Peyer's patch (tissue), 4 donors: Measurements from ENCODE around the gene ISCA2. TPM values are rescaled to one million over a fixed set of nuclear protein-coding genes. Genes with fewer than 3 reads are reported as not detected.
A peak's percentile ranks its signal among the peaks of the same experiment; 100 is the strongest.

Experiments used
- DNase-seq, 3 donors: peaks; one replicate each; pipeline ENCODE4 v3.0.0-alpha.2; 2017 to 2019
- H3K27ac ChIP-seq, 4 donors: fragments of 200-600 bp; sonication (generic); one replicate each; pipeline ENCODE4 v1.5.1; 2016 to 2019
- H3K27me3 ChIP-seq, 2 donors: fragments of 200-600 bp; sonication (generic); one replicate each; pipeline ENCODE4 v1.5.1; 2019
- H3K36me3 ChIP-seq, 3 donors: fragments of 200-600 bp; sonication (generic); one replicate each; pipeline ENCODE4 v1.5.1; 2016 to 2019
- H3K4me1 ChIP-seq, 4 donors: fragments of 200-600 bp; sonication (generic); one replicate each; pipeline ENCODE4 v1.5.1; 2016 to 2019
- H3K4me3 ChIP-seq, 4 donors: fragments of 200-600 bp; sonication (generic); 1 replicate in 3 of 4; 2 replicates in 1 of 4; pipeline ENCODE4 v1.5.1; 2016 to 2019; ENCODE audit warnings: mild to moderate bottlenecking in 1 of 4
- H3K9me3 ChIP-seq, 4 donors: fragments of 200-600 bp; sonication (generic); one replicate each; pipeline ENCODE4 v1.5.1; 2016 to 2019; ENCODE audit warnings: mild to moderate bottlenecking in 1 of 4
- POLR2A ChIP-seq, 2 donors: fragments of 450-650 bp; IDR thresholded peaks; one replicate each; pipeline ENCODE4 v1.5.1; 2017; ENCODE audit warnings: antibody characterized with exemption in 2 of 2, mild to moderate bottlenecking in 2 of 2, moderate library complexity in 2 of 2
- total RNA-seq, 4 donors: library from RNA; depleted of rRNA; stranded (reverse); fragments of >200 nt; gene quantifications; one replicate each; pipeline ENCODE4 v1.1.0, GENCODE V29; 2016
- TF ChIP-seq, protein P1 (sequence below), 6 experiments: fragments of 450-650 bp in 4 of 6; fragments of 200-600 bp in 2 of 6; sonication (generic) in 1 of 6; IDR thresholded peaks; one replicate each; pipeline ENCODE4 v1.5.1; 2017 to 2019; ENCODE audit warnings: antibody characterized with exemption in 6 of 6, mild to moderate bottlenecking in 3 of 6, moderate library complexity in 1 of 6

The ISCA2 gene
- total RNA-seq, 4 donors from 2014 or later = 11.6 to 18.2 (median 15.8) TPM

DNA sequence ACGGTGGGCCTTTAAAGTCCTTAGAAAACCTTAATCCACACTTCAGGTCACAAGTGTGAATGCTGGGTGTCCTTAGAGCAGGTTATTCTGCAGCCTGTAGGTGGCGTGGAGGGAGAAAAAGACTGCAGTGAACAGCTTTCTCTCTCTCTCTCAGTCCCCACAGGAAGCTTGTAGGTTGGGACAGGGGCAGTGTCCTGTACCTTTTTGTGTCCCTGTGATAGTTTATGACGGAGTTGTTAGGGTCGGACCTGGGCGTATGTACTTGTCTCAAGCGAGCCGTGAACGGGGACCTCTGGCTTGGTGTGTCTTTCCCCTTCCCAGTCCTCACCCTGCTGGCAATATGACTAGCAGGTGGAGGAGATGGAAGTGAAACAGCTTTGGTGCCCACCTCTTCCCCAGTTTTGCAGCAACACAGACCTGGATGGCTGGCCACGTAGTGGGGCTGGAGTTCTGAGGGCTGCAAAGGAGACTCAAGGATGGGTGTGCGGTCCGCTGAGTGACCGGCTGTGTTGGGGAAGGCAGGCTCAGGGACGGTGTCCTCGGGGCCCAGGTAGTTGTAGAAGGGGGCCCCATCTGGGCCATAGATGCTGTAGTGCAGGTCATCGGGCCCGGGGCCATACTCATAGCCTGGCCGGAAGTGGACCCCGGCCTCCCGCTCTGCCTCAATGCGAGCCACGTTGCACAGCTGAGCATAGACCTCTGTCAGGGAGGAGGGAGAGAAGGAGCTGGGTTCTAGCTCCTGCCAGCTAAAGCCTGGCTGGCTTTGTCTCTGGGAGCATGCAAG is 8.9 kb downstream of the ISCA2 start:
- Histone ChIP-seq H3K27me3 (no peaks in the 10 kb centered on the region), H3K9me3 (no peaks in the 10 kb centered on the region), H3K36me3 (no peaks in the 10 kb centered on the region), H3K4me1 (no peaks in the 10 kb centered on the region), H3K27ac (no peak overlapping the region), H3K4me3 (no peak overlapping the region)
- peak in 1 of 3 donors; percentile 34 for DNase-seq
- TF ChIP-seq, protein P1, sequence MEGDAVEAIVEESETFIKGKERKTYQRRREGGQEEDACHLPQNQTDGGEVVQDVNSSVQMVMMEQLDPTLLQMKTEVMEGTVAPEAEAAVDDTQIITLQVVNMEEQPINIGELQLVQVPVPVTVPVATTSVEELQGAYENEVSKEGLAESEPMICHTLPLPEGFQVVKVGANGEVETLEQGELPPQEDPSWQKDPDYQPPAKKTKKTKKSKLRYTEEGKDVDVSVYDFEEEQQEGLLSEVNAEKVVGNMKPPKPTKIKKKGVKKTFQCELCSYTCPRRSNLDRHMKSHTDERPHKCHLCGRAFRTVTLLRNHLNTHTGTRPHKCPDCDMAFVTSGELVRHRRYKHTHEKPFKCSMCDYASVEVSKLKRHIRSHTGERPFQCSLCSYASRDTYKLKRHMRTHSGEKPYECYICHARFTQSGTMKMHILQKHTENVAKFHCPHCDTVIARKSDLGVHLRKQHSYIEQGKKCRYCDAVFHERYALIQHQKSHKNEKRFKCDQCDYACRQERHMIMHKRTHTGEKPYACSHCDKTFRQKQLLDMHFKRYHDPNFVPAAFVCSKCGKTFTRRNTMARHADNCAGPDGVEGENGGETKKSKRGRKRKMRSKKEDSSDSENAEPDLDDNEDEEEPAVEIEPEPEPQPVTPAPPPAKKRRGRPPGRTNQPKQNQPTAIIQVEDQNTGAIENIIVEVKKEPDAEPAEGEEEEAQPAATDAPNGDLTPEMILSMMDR (IDR thresholded peaks at IDR 0.05) = peak in 3 of 6 experiments; percentile 25 to 38 (median 30)
- TF ChIP-seq POLR2A (IDR thresholded peaks at IDR 0.05) = no peak

DNA sequence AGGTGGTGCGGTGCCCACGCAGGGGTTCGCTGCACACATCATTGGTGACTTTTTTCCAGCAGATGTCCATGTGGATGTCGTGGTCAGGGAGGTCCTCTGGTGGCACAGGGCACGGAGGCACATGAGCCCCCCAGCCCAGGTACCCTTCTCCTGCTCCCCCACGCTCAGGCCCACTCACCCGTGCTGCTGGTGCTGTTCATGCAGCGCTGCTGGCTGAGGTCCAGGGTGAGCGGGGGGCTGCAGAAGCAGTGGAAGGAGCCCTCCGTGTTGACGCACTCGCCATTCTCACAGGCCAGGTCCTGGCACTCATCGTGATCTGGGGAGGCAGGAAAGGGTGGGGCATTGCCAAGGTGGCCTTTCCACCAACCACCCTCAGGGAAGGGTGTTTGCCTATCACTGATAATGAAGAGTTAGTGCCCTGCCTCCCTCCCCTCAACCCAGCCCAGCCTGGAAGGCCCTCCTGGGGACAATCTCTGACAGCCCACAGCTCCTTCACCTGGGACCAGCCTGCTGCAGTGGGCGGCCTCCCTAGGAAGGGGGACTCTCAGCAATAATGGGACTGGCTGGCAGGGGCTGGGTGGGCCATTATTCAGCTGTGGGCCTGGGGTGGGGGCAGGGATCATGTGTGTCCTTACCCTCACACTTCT is 9.8 kb downstream of the ISCA2 start:
- Histone ChIP-seq H3K27ac (no peak overlapping the region), H3K4me1 (no peaks in the 10 kb centered on the region), H3K4me3 (no peak overlapping the region), H3K36me3 (no peaks in the 10 kb centered on the region), H3K27me3 (no peaks in the 10 kb centered on the region), H3K9me3 (no peaks in the 10 kb centered on the region)
- DNase-seq = peak in 1 of 3 donors; percentile 45
- TF ChIP-seq POLR2A (IDR thresholded peaks at IDR 0.05) = no peak
- TF ChIP-seq, protein P1 (IDR thresholded peaks at IDR 0.05) = no peak

DNA sequence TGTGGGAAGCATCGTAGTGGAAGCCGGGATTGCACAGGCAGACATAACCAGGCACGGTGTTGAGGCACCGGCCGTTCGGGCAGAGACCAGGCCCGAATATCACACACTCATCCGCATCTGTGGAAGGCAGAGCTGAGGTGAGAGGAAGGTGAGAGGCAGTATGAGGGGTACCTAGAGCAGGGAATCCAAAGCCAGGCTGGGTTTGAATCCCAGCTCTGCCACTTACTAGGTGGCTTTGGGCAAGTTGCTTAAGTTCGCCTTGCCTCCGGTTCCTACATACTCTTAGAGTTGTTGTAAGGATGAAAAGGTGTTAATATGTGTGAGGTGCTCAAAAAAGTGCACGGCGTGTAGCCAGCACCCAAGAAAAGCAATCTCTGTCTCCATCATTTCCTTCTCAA is 10.4 kb downstream of the ISCA2 start:
- no peaks in the 10 kb centered on the region for H3K4me1 ChIP-seq
- H3K27me3 ChIP-seq = no peaks in the 10 kb centered on the region
- TF ChIP-seq, protein P1 (IDR thresholded peaks at IDR 0.05) = no peak
- TF ChIP-seq POLR2A (IDR thresholded peaks at IDR 0.05) = no peak
- H3K4me3 ChIP-seq = no peak overlapping the region
- no peaks in the 10 kb centered on the region for H3K9me3 ChIP-seq
- no peak overlapping the region for H3K27ac ChIP-seq
- DNase-seq = no peak
- no peaks in the 10 kb centered on the region for H3K36me3 ChIP-seq

DNA sequence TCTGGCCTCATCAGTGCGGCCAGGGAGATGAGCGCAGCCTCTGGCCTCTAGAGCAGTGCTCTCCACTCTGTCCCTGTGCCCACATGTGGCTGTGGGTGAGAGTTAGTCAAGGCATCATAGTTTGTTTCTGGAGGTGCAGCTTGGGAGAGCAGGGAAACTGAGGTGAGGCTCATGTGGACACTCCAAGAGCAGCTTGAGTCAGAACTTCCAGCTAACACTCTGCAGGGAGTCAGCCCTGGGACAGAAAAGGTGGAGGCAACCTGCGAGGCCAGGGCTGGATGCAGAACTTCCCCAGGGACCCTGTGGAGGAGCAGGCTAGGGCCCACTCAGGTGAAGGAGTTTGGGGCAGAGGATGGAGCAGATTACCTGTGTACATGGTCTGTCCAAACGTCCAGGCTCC is 10.8 kb downstream of the ISCA2 start:
- no peaks in the 10 kb centered on the region for H3K27me3 ChIP-seq
- DNase-seq = peak in 1 of 3 donors; percentile 16

DNA sequence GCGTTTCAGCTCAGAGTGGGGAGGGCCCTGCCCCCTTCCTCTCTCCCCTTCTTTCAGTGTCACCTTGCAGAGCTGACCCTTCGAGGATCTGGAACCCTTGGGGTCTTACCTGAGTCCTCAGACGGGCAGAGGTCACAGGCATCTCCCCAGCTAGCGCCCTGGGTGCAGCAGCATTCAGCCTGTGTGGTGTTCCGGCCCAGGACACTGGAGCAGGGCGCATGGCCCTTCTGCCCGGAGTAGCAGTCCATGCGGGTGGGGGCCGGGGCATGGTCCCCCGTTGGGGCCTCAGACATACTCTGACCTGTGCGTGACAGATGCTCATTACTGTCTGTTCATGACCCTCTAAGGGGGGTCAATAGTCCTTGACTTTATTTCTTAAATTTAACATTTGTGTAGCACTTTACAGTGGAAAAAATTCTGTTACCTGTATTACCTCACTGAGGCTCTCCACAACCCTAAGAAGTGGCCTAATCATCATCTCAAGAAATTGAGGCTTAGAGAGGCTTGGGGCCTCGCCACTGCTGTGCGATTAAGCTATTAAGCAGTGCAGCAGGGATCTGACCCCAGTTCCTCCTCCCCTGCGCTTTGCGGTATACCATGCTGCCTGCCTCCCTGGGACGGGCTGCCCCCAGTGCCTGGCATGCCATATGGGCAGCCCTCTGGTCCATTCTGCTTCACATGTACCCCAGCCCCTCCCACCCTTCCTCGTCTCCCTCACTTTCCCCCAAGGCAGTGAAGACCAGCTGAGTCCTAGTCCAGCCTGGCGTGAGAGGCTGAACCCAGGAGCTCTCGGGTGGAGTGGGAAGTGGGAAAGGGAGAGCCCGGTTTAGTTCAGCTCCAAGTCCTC is 11.5 kb downstream of the ISCA2 start:
- no peaks in the 10 kb centered on the region for H3K4me1 ChIP-seq
- no peaks in the 10 kb centered on the region for H3K9me3 ChIP-seq
- H3K4me3 ChIP-seq = no peak overlapping the region
- TF ChIP-seq, protein P1 (IDR thresholded peaks at IDR 0.05) = no peak
- no peak for TF ChIP-seq POLR2A (IDR thresholded peaks at IDR 0.05)
- H3K27me3 ChIP-seq = no peaks in the 10 kb centered on the region
- H3K27ac ChIP-seq = no peak overlapping the region
- peak in 2 of 3 donors; percentile 34 to 43 for DNase-seq
- no peaks in the 10 kb centered on the region for H3K36me3 ChIP-seq

More for the DNA sequence above, 10.8 kb downstream of the ISCA2 start:
- Histone ChIP-seq H3K36me3 (no peaks in the 10 kb centered on the region), H3K4me3 (no peak overlapping the region), H3K27ac (no peak overlapping the region), H3K4me1 (no peaks in the 10 kb centered on the region), H3K9me3 (no peaks in the 10 kb centered on the region)
- TF ChIP-seq, protein P1 (IDR thresholded peaks at IDR 0.05) = no peak
- no peak for TF ChIP-seq POLR2A (IDR thresholded peaks at IDR 0.05)
